Cardiac septum (tissue), 1 donor: Measurements from ENCODE around the gene FGF14. TPM values are rescaled to one million over a fixed set of nuclear protein-coding genes. Genes with fewer than 3 reads are reported as not detected.

Experiments
- DNase-seq: peaks from one replicate; pipeline ENCODE4 v3.0.0-alpha.2; 2020; ENCODE audit warnings: low spot score
- intact Hi-C: fragments of 100-400 bp; cut with DNase I; formaldehyde crosslinking; loops from one replicate; pipeline ENCODE4 v1.14.0; 2022
- total RNA-seq: library from RNA; stranded (reverse); fragmentation: NEBNext Ultra II Directional; extraction: Animal tissue kit (Norgen Biotek cat#: 25700); gene quantifications from one replicate; pipeline ENCODE4 v1.2.1, GENCODE V29; 2021
- donor health status: DM: no; HTN: no; CAD: no.

Gene FGF14
- total RNA-seq, 1 donor from 2014 or later: 4.8 TPM

- intact Hi-C loops: no loop called here
These were observed 422.0 kb downstream of the FGF14 start for GRCh38 chr13:101979825-101980224.

GRCh38 chr13:101978552-101979315 is 423.1 kb downstream of the FGF14 start:
- intact Hi-C loops: no loop called here
- DNase-seq: no peak

More at GRCh38 chr13:101979825-101980224, 422.0 kb downstream of the FGF14 start:
- DNase-seq: no peak

- intact Hi-C loops: no loop called here
- no peak for DNase-seq
These were observed 424.4 kb downstream of the FGF14 start for GRCh38 chr13:101977475-101977874.

GRCh38 chr13:101972191-101972590 is 429.7 kb downstream of the FGF14 start:
- intact Hi-C loops: no loop called here
- DNase-seq: no peak

GRCh38 chr13:101970341-101970740 is 431.5 kb downstream of the FGF14 start:
- intact Hi-C loops: no loop called here
- DNase-seq: no peak

GRCh38 chr13:101967781-101968180 is 434.1 kb downstream of the FGF14 start:
- intact Hi-C loops: no loop called here
- no peak for DNase-seq

GRCh38 chr13:101967216-101967615 is 434.6 kb downstream of the FGF14 start:
- intact Hi-C loops: no loop called here
- DNase-seq: no peak

- intact Hi-C loops: no loop called here
- no peak for DNase-seq
These were observed 436.8 kb downstream of the FGF14 start for GRCh38 chr13:101965096-101965495.

GRCh38 chr13:101959016-101959415 is 442.8 kb downstream of the FGF14 start:
- intact Hi-C loops: no loop called here
- DNase-seq: no peak

- intact Hi-C loops: no loop called here
- no peak for DNase-seq
These were observed 446.1 kb downstream of the FGF14 start for GRCh38 chr13:101955764-101956163.

- intact Hi-C loops: loop anchor here (5.0 kb wide), 1 partner anchor 51 kb away; no protein-coding TSS in a partner anchor
- no peak for DNase-seq
These were observed 450.7 kb downstream of the FGF14 start for GRCh38 chr13:101951114-101951513.

- DNase-seq: no peak
- intact Hi-C loops: loop anchor here (5.0 to 10.0 kb wide), 3 partner anchors 53 to 605 kb away; no protein-coding TSS in a partner anchor
These were observed 452.2 kb downstream of the FGF14 start for GRCh38 chr13:101949681-101950080.

- intact Hi-C loops: loop anchor here (10.0 kb wide), 2 partner anchors 148 to 608 kb away; no protein-coding TSS in a partner anchor
- no peak for DNase-seq
These were observed 455.4 kb downstream of the FGF14 start for GRCh38 chr13:101946401-101946800.

GRCh38 chr13:101945435-101945834 is 456.4 kb downstream of the FGF14 start:
- intact Hi-C loops: loop anchor here (10.0 kb wide), 2 partner anchors 149 to 609 kb away; no protein-coding TSS in a partner anchor

GRCh38 chr13:101944521-101944920 is 457.3 kb downstream of the FGF14 start:
- intact Hi-C loops: loop anchor here (10.0 kb wide), 2 partner anchors 150 to 610 kb away; no protein-coding TSS in a partner anchor
- no peak for DNase-seq

More at GRCh38 chr13:101945435-101945834, 456.4 kb downstream of the FGF14 start:
- DNase-seq: no peak

- intact Hi-C loops: loop anchor here (2.0 to 10.0 kb wide), 3 partner anchors 152 to 612 kb away; no protein-coding TSS in a partner anchor
- DNase-seq: no peak
These were observed 459.2 kb downstream of the FGF14 start for GRCh38 chr13:101942535-101943157.

GRCh38 chr13:101942038-101942437 is 459.8 kb downstream of the FGF14 start:
- no peak for DNase-seq
- intact Hi-C loops: loop anchor here (2.0 to 10.0 kb wide), 3 partner anchors 153 to 613 kb away; no protein-coding TSS in a partner anchor

GRCh38 chr13:101941095-101941783 is 460.6 kb downstream of the FGF14 start:
- intact Hi-C loops: loop anchor here (10.0 kb wide), 2 partner anchors 154 to 614 kb away; no protein-coding TSS in a partner anchor

GRCh38 chr13:101939370-101939769 is 462.5 kb downstream of the FGF14 start:
- intact Hi-C loops: no loop called here
- no peak for DNase-seq

More at GRCh38 chr13:101941095-101941783, 460.6 kb downstream of the FGF14 start:
- no peak for DNase-seq

- no peak for DNase-seq
- intact Hi-C loops: no loop called here
These were observed 466.0 kb downstream of the FGF14 start for GRCh38 chr13:101935828-101936227.
